Heart right ventricle (tissue), 16 donors: ENCODE results near the gene RHOC. TPM values are rescaled to one million over a fixed set of nuclear protein-coding genes. Genes with fewer than 3 reads are reported as not detected.
A peak's percentile ranks its signal among the peaks of the same experiment; 100 is the strongest.

Experiments used
- ATAC-seq, 8 donors: fragments of 200-7000 bp; cut with Tn5 transposase; one replicate each; pipeline ENCODE4 v1.9.1; 2020; ENCODE audit warnings: mild to moderate bottlenecking in 8 of 8, moderate library complexity in 8 of 8, moderate number of reproducible peaks in 1 of 8
- DNase-seq, 2 donors: peaks; one replicate each; pipeline ENCODE4 v3.0.0-alpha.2; 2020
- H3K27ac ChIP-seq, 10 donors: fragments of 200-600 bp; sonication (generic) in 2 of 10; one replicate each; pipeline versions ENCODE4 v1.5.0 to v1.8.0; 2020 to 2022; ENCODE audit warnings: mild to moderate bottlenecking in 3 of 10
- H3K27me3 ChIP-seq, 7 donors: fragments of 200-600 bp; one replicate each; pipeline ENCODE4 v1.8.0; 2021 to 2022; ENCODE audit warnings: mild to moderate bottlenecking in 2 of 7
- H3K36me3 ChIP-seq, 9 donors: fragments of 200-600 bp; sonication (generic) in 1 of 9; one replicate each; pipeline versions ENCODE4 v1.5.0 to v1.8.0; 2020 to 2022; ENCODE audit warnings: mild to moderate bottlenecking in 2 of 9
- H3K4me1 ChIP-seq, 9 donors: fragments of 200-600 bp; sonication (generic) in 1 of 9; one replicate each; pipeline versions ENCODE4 v1.5.0 to v1.8.0; 2020 to 2022; ENCODE audit warnings: mild to moderate bottlenecking in 4 of 9
- H3K4me3 ChIP-seq, 10 donors: fragments of 200-600 bp; sonication (generic) in 2 of 10; one replicate each; pipeline versions ENCODE4 v1.5.0 to v1.8.0; 2020 to 2022; ENCODE audit warnings: mild to moderate bottlenecking in 7 of 10, moderate library complexity in 2 of 10
- H3K9me3 ChIP-seq, 11 donors: fragments of 200-600 bp in 10 of 11; sonication (generic) in 2 of 11; one replicate each; pipeline versions ENCODE4 v1.5.0 to v1.8.0; 2013 to 2022; ENCODE audit warnings: mild to moderate bottlenecking in 2 of 11, control low read depth in 1 of 11, moderate library complexity in 1 of 11
- WGBS, 2 donors: extraction: QIAGEN DNeasy Blood & Tissue Kit; methylation state at CpG; one replicate each; pipeline ENCODE4 v1.1.7; 2013; ENCODE audit warnings: inconsistent platforms in 1 of 2; 5-methylcytosine and 5-hydroxymethylcytosine counted together
- intact Hi-C, 10 donors: fragments of 100-400 bp; cut with DNase I; formaldehyde crosslinking; loops; one replicate each; pipeline versions ENCODE4 v1.11.1 to v1.14.2; 2022
- polyA plus RNA-seq, 2 donors: library from polyadenylated mRNA; stranded (reverse); fragments of 200-250 nt; gene quantifications; one replicate each; pipeline ENCODE4 v1.2.3, GENCODE V29; 2013
- total RNA-seq, 10 donors: library from RNA; stranded (reverse); fragmentation: NEBNext Ultra II Directional in 3 of 10; extraction: Animal tissue kit (Norgen Biotek cat#: 25700) in 3 of 10; gene quantifications; one replicate each; pipeline versions ENCODE4 v1.2.1 to v1.2.4, GENCODE V29; 2021 to 2023
- TF ChIP-seq, protein P1 (sequence below), 9 donors: fragments of 200-600 bp; sonication (generic) in 2 of 9; IDR thresholded peaks; one replicate each; pipeline versions ENCODE4 v1.5.0 to v1.8.0; 2021 to 2022; ENCODE audit warnings: antibody characterized with exemption in 9 of 9, mild to moderate bottlenecking in 5 of 9, moderate library complexity in 1 of 9
- donor health status: Arrhythmogenic right ventricular cardiomyopathy.
- donor health status: ischemic (EF 13 %, LVEDD 7.1; RV severe dilation, severe dysfunction).
- donor health status: healthy with polysubstance abuse.
- donor health status: DM: no; HTN: yes; CAD: no.
- donor health status: DM: no; HTN: no; CAD: no.
- donor health status: ischemic (EF 25% LVEDD 6.9; RV normal size, moderate dysfunction).
- donor health status: ischemic (EF 25% LVEDD 5.7; RV mildly dilated, moderate dysfunction).
- donor health status: healthy.
- donor health status: DM: yes; HTN: yes; CAD: no.
- donor health status: Ischemic cardiomyopathy.
- donor health status: ischemic (EF 35%, LVEDD 5.7; RV mildly dilated, moderate dysfunction).
- donor health status: nonischemic (EF 11% LVEDD 7.7; RV severe dilation, severe dysfunction).
- donor health status: DM: yes; HTN: yes; CAD: no.
- donor health status: PGD.
- donor health status: ischemic (EF 29% LVEDD 5.4; RV normal size, mild dysfunction).
- donor health status: nonischemic (EF 23%, LVEDD 6.1; RV moderate dilation, normal function).

The RHOC gene
- total and polyA plus RNA-seq, 12 donors: 115 to 408 (median 160) TPM

DNA sequence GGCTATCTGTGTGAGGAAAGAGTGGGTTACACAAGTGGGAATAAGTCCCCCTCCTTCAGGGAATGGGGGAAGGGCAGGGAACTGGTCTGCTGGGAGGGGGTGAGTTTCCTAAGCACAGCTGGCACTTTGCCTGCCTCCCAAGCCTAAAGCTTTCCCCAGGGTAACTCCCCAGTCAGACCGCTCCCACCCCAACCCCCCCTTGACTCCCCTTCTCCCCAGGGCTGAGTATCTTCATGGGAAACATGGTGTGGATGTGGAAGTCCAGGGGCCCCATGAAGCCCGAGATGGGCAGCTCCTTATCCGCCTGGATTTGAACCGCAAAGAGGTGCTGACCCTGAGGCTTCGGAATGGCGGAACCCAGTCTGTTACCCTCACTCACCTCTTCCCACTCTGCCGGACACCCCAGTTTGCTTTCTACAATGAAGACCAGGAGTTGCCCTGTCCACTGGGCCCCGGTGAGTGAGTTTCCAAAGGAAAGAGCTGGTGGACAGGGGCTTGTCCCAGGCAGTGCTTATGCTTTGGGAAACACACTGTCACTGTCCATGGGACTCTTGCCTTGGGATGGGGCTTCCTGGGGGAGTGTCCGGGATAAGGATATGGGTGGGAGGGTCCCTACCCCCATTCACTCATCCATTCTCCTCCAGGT lies 17.6 kb downstream of the RHOC start:
- H3K9me3 ChIP-seq: no peaks in the 10 kb centered on the region
- peaks cover 0 to 82% (median 27%) of the 10 kb centered on the region in 9 donors for H3K36me3 ChIP-seq
- no peak overlapping the region for H3K4me3 ChIP-seq
- WGBS, 2 donors: 79 to 83% methylated on average over 9 of the region's 9 CpGs
- TF ChIP-seq, protein P1, sequence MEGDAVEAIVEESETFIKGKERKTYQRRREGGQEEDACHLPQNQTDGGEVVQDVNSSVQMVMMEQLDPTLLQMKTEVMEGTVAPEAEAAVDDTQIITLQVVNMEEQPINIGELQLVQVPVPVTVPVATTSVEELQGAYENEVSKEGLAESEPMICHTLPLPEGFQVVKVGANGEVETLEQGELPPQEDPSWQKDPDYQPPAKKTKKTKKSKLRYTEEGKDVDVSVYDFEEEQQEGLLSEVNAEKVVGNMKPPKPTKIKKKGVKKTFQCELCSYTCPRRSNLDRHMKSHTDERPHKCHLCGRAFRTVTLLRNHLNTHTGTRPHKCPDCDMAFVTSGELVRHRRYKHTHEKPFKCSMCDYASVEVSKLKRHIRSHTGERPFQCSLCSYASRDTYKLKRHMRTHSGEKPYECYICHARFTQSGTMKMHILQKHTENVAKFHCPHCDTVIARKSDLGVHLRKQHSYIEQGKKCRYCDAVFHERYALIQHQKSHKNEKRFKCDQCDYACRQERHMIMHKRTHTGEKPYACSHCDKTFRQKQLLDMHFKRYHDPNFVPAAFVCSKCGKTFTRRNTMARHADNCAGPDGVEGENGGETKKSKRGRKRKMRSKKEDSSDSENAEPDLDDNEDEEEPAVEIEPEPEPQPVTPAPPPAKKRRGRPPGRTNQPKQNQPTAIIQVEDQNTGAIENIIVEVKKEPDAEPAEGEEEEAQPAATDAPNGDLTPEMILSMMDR (IDR thresholded peaks at IDR 0.05): no peak
- peak overlapping the region in 6 of 10 donors; percentile 19 to 76 (median 39) for H3K27ac ChIP-seq
- peaks cover 0 to 25% (median 5%) of the 10 kb centered on the region in 9 donors for H3K4me1 ChIP-seq
- DNase-seq (no peak), ATAC-seq (peak in 6 of 8 donors; percentile 20 to 36 (median 27))
- H3K27me3 ChIP-seq: no peaks in the 10 kb centered on the region
- intact Hi-C loops: no loop called here

DNA sequence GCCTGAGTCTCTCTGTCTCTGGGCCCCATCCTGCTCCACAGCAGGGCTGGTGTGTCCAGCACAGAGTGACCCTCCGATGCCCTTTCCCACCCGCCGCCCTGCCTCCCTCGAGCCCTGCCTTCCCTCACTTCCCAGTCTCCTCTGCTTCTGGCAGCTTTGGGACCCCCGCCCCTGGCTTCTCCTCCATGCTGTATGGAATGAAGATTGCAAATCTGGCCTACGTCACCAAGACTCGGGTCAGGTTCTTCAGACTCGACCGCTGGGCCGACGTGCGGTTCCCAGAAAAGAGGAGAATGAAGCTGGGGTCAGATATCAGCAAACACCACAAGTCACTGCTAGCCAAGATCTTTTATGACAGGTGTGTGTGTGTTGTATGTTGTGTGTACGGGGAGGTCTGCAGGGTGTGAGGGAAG lies 18.1 kb downstream of the RHOC start:
- ATAC-seq: peak; percentile 55 to 78 (median 64)
- H3K27me3 ChIP-seq: no peaks in the 10 kb centered on the region
- TF ChIP-seq, protein P1 (IDR thresholded peaks at IDR 0.05): no peak
- peak overlapping the region in 7 of 10 donors; percentile 15 to 76 (median 49) for H3K27ac ChIP-seq
- peak in 1 of 2 donors; percentile 59 for DNase-seq
- H3K9me3 ChIP-seq: no peaks in the 10 kb centered on the region
- 65 to 66% methylated on average over 13 of the region's 13 CpGs for whole genome bisulfite sequencing, 2 donors
- H3K4me1 ChIP-seq: peaks cover 0 to 25% (median 5%) of the 10 kb centered on the region in 9 donors
- no peak overlapping the region for H3K4me3 ChIP-seq
- H3K36me3 ChIP-seq: peaks cover 0 to 77% (median 23%) of the 10 kb centered on the region in 9 donors
- intact Hi-C loops: no loop called here

DNA sequence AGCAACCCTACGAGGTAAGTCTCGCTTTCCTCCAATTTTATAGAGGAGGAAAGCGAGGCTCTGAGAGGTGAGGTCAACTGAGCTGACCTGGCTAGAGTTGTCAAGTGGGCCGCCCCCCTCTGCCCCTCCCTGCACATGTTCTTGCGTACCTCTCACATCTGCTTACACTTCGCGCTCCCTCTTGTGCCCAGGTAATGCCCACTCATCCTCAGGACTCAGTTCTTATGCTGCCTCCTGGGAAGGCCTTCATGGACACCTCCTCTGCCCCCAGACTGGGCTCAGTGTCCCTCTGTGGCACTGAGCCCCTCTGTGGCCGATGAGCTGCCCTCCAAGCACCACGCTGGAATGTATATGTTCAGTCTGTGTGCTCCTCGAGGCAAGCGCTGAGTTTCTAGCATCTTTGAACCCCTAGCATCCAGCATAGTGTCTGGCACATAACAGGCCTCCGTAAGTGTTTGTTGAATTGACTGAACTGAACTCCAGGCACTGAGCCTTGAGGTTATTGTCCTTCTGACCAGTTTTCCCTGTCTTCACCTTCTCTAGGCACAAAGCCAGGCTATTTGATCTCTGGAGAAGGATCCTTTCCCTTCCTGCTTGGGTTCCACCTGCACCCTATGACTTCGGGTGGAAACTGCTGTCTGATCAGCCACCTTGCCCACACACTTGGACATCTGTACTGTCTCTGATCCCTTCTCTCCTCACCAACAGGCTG lies 19.0 kb downstream of the RHOC start:
- DNase-seq (no peak), ATAC-seq (peak in 3 of 8 donors; percentile 5 to 27 (median 12))
- intact Hi-C loops: no loop called here
- Histone ChIP-seq H3K4me3 (no peak overlapping the region), H3K9me3 (no peaks in the 10 kb centered on the region), H3K36me3 (peaks cover 0 to 71% (median 17%) of the 10 kb centered on the region in 9 donors), H3K27ac (peak overlapping the region in 8 of 10 donors; percentile 15 to 76 (median 40)), H3K4me1 (peaks cover 0 to 25% (median 5%) of the 10 kb centered on the region in 9 donors), H3K27me3 (no peaks in the 10 kb centered on the region)
- WGBS, 2 donors: 87% methylated on average over 13 of the region's 13 CpGs
- TF ChIP-seq, protein P1 (IDR thresholded peaks at IDR 0.05): no peak

DNA sequence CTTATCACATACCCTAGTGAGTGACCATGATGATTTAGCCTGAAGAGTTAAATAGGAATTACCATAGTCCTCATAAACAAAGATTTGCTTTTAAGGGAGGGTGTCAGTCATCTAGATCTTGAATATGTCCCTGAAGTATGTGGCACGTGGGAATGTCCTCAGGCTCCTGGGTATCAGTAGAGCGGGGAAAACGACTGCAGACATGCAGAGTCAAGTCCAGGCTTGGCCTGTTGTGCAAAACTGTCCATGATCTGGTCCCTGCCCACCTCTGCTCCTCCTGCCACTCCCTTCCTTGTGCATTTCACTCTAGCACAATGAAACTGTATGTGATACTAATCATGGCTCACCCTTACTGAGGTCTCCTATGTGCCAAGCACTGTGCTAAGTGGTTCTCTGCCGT lies 19.6 kb downstream of the RHOC start:
- Histone ChIP-seq H3K36me3 (peaks cover 0 to 67% (median 11%) of the 10 kb centered on the region in 9 donors), H3K27ac (peak overlapping the region in 2 of 10 donors; percentile 29 to 65), H3K27me3 (no peaks in the 10 kb centered on the region), H3K9me3 (no peaks in the 10 kb centered on the region), H3K4me1 (peaks cover 0 to 25% (median 5%) of the 10 kb centered on the region in 9 donors), H3K4me3 (no peak overlapping the region)
- ATAC-seq (peak in 1 of 8 donors; percentile 11), DNase-seq (no peak)
- TF ChIP-seq, protein P1 (IDR thresholded peaks at IDR 0.05): no peak
- intact Hi-C loops: no loop called here
- WGBS, 2 donors: 77 to 81% methylated on average over 4 of the region's 4 CpGs
